ENCODE results near the gene TFAP2D.

Gene TFAP2D

DNA sequence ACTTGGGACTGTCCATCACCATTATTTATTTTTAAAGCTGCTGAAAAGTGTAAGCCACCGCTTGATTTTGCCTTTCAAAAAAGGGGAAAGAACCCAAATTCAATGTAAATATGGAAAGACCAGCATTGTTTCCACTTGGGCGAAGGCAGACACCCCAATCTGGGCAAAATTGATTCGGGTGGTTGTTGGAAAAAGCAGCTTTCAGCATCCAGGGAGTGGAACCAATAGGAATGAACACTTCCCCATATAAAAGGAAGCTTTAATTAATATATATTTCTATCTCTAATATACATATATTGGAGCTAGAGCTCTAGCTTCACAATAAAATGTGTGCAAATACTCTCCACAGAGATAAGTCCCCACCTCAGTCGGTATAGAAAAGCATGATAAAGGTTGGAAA, at the start of gene TFAP2D:
Gene TFAP2D, plus strand, starts transcription at position 301 of the 400 bp plus-strand sequence. CDS start 530 bp downstream, outside the sequence.
- no peak for DNase-seq (ENCODE audit: low read depth, low spot score)

DNA sequence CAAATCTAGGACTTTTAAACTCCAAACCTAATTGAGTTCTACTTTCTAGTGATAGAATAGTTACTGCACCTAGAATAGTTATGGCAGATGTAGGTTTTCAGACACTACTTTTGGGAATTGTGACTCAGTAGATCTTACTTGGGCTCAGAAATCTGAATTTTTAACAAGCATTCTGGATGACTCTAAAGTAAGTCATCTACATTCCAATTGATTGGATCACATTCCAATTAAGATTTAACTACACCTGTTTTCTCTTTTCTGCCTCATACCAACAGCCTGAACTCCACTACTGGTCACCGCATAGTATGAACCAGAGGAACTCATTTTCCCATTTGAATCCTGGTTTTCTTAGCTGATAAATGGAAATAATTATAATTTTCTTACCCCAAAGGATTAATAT, 49.5 kb upstream of the TFAP2D start:
- no peak for DNase-seq (ENCODE audit: low read depth, low spot score)

DNA sequence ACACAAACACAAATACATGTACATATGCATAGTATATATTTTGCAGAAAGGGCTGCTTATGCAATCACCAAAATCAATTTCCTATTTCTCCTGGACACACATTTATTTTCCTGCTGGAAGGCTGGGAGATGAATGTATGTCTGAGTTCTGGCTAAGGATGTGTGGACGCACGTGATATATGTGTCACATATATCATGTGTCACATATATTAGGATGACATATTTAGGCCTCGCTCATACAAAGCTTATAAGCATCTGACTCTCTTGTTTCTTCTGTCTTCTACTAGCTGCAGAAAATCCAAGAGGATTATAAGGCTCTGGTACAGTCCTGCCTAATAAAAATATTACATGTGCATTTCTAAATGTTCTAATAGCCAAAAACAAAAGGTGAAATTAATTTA, 47.2 kb upstream of the TFAP2D start:
- no peak for DNase-seq (ENCODE audit: low read depth, low spot score)

DNA sequence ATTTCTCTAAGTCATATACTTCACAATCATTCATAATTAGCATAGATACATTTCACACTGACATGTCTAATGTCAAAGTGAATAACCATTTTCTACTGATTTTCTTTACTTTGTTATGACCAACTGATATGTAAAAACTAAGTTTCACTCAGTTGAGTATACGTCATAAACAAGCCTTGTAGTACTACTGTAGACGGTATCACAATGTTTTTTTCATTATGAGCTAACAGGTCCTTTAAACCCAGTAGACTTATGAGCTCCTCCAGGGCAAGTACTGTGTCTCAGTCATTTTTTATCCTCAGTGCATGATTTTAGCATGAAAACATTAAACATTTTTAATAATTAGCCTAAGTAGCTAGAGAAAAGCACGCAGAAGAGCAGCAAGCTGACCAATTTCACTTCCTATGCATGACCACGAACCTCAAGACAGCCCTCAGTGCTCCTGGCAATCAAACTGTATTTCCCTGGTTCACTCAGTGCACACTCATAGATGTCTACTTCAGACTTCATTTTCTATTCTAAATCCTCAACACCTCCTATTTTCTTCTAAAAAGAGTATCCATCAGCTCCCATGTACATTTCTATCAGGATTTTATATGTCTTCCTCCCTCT, 32.0 kb upstream of the TFAP2D start:
- DNase-seq (ENCODE audit: low read depth, low spot score), result no peak

DNA sequence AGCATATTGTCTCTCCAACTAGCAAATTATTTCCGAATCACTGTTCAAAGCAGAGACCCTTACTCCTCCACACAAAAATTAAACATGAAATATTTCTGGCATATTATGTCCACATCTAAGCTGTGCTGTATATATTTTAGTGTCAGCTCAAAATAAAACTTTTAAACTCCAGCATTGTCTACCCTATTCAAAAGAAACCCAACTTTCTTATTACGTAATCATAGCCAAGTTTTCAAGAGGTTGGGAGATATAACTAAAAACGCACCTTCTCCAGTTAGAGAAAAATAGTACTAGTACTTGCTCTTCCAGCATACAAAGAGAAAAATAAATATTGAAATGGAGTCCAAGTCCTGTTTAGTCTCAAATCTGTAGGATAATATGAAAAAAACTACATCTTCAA, 24.1 kb upstream of the TFAP2D start:
- DNase-seq (ENCODE audit: low read depth, low spot score), result no peak

DNA sequence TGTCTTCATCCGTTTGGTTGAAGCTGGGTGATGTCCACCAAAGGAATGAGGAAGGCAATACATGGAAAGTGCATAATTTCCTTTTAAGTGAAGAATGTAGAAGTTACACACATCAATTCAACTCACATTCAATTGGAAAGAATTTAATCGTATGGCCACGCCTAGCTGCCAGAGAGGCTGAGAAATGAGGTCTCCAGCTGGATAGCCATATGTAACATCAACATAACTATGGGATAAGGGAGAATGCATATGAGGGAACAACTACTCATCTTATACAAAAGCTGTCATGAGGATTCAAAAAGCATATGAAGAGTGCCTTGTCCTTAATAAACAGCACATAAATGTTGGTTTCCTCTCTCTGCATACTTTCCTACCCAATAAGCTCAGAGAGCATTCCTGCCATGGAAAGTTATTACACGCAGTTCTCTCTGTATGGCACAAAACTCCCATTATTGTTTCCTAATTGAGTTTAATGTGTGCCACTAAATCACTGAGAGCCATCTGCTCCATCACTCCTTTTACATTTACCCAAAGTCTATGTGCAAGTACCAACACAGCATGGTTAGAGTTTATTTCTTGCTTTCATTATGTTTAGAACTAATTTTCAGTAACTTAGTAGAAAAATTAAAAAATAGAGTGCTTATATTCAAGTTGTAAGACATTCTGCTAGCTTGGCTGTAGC, 21.4 kb upstream of the TFAP2D start:
- no peak for DNase-seq (ENCODE audit: low read depth, low spot score)

DNA sequence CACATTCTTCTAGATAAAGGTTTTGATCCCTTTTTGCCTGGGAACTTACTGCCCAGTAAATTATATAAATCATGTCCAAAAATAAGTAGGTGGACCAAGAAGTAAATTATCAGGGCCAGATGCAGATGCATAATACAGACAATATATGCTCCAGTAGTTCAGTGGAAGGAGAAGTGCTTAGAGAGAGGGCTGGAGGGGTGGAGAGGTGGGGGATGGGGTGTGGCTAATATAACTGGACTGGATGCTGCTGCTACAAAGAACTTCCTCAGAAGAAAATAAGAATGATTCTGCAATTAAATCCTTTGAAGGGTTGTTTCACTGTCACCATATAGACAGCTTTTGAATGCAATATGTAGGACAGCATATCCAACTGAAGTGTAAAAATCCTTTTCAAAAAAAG, 14.8 kb upstream of the TFAP2D start:
- DNase-seq (ENCODE audit: low read depth, low spot score), result no peak

DNA sequence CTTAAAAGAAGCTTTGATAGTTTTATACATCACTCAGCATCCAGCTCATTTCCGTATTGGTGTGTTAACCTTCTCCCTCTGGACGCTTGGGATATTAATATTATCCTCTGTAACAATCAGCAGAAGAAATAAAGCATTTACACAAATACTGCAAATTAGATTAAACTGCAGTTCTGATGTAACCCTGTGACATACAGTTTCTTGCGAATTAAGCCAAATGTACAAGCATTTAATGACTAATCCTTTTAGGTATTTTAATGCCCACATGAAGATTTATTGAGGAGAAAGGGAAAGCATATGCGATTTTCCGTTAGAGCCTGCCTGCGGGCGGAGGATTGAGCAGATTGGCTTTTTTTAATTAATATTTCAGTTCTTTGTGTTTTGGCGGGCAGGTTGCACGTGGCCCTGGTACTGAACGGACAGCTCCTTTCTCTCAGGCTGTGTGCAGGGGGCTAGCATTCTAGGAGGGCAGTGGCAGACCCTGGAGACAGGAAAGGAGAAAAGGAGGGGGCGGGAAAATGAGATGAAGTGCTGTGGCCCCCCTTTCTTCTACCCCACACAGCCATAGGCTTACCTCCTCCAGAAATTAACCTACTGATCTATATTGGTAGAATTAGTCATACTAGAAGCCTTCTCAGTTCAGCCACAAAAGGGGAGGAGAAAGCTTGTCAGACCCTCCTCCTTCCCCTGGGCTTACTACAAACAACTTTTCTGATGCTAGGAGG, 14.1 kb upstream of the TFAP2D start:
- no peak for DNase-seq (ENCODE audit: low read depth, low spot score)

DNA sequence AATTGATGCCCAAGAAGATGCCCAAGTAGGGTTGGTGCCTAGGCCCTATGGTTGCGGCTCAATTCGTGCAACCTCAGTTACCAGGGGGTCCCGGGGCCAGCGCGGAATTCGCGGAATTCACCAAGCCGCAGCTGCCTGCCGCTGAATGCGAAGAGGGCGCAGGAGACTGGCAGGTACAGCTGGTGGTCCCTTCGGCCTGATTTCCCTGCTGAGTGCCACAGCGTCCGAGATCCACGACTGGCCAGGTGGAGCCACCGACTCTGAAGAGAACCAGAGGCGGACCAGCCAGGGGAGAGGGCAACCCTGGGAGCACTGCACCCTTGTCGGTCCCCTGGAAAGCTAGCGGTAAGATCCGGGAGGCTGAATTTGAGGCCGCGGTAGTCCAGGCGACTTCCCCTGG, 6.8 kb upstream of the TFAP2D start:
- DNase-seq (ENCODE audit: low read depth, low spot score), result no peak

DNA sequence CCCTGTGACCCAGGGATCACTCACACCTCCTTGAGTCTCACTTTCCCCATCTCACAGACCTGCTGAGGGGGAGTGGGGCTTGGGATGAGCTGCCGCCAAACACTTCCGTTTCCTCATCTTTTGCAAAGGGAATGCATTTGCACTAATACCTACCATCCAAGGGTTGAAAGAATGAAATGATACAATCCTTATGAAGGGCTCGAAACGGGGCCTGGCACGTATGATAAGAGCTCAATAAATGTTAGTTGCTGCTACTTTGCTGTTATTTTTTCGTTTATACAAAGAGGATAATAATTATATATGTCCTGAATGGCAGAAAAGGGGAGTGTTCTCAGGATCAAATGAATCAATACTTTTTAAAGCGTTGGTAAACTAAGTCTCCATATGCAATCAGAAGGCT, 6.1 kb upstream of the TFAP2D start:
- DNase-seq (ENCODE audit: low read depth, low spot score), result no peak

DNA sequence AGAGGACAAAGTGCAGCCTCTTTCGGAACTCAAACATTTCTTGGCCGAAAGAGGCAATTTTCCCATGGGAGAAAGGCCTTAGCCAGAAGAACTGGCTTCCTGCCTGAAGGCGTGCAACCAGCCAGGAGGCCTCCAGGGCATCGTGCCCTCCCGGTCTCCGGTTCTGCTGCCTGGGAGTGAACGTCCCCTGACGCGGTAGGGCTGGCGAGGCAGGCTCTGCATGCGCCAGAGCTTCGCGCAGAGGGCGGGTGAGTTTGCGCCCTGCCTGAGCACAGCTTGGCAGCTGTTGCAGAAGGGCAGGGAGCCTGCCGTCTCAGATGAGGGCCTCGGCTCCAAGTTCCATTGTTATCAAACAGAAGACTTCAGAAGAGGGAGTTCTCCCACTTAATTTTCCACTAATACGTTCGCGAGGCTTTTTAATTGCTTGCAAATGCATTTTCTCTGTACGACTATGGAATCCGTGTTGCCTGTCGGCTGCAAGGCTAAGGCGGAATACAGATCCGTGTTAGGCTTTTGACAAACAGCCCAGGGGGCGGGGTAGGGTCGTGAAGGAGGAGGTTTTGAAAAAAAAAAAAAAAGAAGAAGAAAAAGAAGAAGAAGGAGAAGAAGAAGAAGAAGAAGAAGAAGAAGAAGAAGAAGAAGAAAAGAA, 5.5 kb upstream of the TFAP2D start:
- DNase-seq (ENCODE audit: low read depth, low spot score), result no peak

DNA sequence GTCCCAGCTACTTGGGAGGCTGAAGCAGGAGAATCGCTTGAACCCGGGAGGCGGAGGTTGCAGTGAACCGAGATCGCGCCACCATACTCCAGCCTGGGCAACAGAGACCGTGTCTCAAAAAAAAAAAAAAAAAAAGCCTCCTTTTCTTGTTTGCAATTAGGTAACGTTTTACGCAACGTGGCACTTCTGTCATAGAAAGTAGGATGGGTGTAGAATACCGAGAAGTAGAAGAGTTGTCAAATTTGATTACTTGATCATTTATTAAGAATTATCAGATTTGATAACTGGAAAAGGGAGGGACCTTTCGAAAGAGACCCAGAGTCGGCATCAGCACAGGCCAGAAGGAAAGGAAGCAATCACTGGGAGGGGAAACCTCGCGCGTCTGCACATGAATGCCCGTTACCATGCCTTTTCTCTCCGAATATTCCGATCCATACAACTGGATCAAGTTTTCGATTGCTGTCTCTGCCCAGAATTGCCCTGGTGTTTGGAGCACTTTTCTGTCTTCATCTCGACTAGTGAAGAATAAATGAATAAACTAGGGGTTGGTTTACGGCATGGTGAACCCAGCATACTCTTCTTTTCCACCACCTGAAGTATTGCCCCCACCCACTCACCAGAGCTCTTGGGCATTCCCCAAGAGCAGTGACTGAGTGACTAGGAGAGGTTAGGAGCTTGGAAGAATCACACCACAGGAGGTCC, 4.5 kb upstream of the TFAP2D start:
- no peak for DNase-seq (ENCODE audit: low read depth, low spot score)

DNA sequence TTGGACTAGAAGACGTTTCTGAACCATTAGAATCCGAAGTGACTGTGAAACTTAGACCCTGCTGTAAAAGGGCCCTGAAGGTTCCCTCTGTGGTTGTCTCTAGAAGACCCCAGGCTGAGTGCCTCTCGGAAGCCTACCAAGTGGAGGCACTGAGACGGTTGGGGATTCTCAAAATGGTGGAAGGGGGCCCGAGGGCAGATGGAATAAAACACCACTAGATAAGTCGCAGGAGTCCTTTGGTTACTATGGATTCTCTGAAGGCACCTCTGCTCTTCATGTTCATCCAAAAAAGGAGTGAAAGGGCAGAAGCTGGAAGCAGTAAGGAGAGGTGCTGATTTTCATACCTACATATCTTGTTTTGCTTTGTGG, 4.0 kb upstream of the TFAP2D start:
- DNase-seq (ENCODE audit: low read depth, low spot score), result no peak

DNA sequence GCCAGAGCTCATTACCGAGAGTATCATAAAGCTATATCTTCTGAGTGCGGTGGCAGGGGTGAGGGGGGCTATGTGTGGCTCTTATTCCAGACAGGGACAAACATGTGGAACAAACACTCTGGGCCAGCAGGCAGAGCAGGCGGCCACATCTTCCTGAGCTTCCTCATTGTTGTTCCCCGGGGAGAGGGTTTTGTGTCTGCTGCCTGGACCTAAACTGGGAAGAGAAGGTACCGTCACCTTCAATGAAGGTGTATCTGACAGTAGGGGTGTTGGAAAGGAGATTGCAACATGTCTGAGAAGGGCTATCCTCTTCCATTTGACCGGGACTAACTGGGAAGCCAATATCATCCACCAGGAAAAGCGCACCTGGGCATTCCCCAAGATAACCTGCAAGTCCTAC, 1.6 kb upstream of the TFAP2D start:
- no peak for DNase-seq (ENCODE audit: low read depth, low spot score)

DNA sequence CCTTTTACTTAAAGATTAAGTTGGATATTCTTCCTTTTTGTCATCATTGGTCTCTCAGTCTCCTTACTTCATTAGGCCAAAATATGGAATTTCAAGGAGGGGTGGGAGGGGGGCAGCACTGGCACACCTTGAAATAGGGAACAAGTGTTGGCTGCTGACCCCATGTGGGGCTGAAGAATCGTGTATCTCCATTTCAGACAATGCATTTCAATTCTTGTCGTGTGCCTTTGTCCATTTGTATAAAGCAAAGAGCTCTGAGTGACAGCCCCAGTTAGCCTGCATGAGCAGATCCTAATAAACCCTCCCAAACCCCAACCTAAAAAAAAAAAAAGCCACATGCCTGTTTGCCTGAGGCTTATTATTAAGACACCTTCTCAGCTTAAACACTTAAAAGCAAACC, 1.0 kb upstream of the TFAP2D start:
- no peak for DNase-seq (ENCODE audit: low read depth, low spot score)

DNA sequence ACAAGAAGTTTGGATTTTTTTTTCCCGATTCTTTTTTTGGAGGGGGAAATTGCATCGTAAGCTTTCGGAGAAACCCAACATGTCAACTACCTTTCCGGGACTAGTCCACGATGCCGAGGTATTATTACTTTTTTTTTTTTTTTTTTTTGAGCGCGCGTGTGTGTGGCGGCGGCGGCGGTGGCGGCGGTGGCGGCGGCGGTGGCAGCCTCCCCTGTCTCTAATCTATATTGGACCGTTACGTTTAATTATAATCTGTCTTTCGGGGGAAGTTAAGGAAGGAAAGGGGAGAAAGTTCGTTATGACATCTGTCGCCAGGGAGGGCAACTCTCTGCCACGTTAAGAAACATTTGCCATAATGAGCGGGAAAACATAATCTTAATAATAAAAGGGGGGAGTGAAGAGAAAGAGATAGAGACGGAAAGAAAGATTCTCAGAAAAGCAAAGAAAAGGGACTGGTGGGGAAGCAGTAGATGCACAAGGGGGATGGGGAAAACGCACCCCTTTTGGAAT, 706 bp downstream of the TFAP2D start:
- no peak for DNase-seq (ENCODE audit: low read depth, low spot score)

DNA sequence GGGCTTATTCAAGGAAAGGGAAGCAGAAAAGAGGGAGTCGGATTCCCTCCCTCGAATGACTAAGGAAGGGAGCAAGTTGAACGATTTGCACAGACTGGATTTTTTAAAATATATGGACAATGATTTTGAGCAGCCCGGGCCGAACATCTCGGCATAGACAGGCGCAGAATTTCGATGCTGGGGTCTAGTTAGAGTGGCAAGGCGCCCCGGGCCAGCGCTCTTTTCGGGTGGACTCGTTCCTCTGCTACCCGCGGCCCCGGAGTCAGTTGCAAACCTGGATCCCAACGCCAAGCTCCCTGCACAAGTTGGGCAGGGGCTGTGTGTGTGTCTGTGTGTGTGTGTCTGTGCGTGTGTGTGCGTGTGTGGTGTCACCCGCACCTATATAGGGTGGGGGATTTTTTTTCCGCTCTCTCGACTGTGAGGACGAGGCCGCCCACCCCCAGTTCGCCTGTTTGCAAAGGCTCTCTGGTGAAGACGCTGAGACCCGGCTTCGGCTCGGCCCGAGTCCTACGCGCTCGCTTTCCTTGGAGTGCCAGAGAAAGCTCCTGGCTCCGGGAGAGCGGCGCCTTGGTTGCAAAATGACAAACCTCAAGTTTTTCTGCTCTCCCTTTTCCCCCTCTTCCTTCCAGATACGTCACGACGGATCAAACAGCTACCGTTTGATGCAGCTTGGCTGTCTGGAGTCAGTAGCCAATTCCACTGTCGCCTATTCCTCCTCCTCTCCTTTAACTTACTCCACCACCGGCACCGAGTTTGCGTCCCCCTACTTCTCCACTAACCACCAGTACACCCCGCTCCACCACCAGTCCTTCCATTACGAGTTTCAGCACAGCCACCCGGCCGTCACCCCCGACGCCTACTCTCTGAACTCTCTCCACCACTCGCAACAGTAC, 1.4 kb downstream of the TFAP2D start:
- DNase-seq (ENCODE audit: low read depth, low spot score), result no peak

DNA sequence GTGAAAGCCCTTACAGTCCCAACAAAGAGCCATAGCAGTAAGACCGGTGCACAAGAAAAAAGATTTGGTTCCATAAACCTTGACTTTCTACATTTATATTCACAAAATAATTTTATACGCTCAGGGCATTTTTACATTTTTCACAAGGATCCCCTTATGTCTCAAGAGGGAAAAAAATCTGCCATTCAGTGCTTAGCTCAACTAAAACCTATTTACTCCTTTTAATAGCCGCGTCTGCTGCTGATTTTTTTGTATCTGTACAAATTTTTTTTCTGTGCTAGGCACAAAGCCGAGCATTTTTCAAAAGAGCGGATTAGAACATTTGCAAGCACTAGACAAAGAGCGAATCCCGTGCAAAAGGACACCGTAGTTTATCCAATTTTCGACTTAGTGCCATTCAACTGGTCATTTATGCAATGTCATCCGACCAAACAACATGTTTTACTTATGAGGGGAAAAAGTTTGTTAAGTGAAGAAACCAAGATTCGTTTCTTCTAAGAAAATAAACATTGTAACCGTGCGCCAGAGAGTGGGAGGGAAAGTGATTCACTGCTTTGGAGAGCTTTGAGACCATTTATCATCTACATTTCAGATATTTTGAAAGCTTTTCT, 3.7 kb downstream of the TFAP2D start:
- no peak for DNase-seq (ENCODE audit: low read depth, low spot score)

DNA sequence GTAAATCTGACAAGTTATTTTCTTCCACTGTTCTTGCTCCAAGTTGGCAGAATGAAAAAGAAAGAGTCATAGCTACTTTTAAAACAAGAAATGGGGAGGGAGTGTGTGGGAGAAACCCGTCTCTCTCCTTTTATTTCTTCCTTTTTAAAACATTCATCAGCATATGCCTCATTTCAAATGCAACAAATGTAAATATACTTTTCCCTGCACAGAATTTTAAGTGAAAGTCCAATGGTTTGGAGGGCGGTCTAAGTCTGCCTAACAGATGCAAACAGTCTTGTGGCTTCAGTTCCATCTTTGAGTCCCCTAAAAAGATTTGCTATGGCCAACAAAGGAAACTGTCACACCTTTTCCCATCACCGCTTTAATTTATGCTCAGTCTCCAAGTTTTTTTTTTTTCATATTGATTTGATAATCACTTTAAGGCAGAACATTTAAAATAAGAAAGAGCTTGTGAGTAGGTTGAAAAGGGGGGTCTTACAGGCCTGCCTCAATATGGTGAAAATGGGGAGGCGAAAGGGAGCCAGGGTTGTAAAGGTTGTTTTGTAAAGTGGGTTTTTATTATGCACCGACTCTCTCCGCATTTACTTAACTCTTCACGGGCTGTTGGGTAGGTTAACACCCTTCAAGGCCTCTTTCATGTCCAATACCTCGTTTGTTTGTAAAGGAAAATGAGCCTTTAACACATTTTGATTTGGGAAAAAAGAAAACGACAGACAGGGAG, 4.6 kb downstream of the TFAP2D start:
- no peak for DNase-seq (ENCODE audit: low read depth, low spot score)

DNA sequence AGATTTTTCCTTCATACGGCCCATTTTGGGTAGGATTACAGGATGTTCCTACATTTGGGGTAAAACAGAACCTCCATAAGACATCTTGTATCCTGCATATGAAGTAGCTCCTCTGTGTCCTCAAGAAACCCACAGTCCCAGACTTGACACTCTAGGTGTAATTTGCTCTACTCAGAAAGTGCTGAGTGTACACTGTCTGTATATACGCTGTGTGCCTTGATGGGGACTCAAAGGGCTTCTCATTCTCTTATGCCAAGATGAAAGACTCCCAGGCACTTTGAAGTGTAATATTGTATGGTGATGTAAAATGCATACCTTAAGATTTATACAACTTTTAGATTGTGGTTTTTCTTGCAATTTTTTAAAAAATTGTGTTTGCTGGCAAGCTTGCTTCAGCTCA, 5.2 kb downstream of the TFAP2D start:
- DNase-seq (ENCODE audit: low read depth, low spot score), result no peak
